DMS53 treated with DMSO at 0.1 percent for 48 hours (cell line): Measurements from ENCODE around the gene SCAMP5.

Source experiments
- DNase-seq: peaks from one replicate; lab custom pipeline; 2025; ENCODE audit not compliant: unreplicated experiment; lab: John Stamatoyannopoulos, UW

SCAMP5 gene

GRCh38 chr15:75067123-75067830 is 71.9 kb downstream of the SCAMP5 start:
- no peak for DNase-seq

DNA sequence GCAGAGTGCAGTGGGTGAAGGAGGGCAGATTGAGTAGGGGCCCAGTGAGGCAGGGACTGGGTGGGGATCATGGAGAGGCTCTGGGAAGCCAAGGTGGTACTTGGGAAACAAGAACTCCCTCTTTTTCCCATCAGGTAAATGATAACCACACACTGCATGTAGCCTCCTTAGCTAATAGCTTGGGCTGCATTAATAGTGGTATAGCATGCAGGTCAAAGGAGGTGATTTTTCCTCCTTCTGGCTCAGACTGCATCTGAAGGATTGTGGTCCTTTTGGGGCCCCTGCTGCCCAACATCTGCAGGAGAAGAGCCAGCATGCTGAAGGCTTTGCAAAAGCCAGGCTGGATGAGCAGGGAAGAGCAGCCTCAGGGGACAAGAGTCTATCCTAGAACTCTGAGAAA is 73.4 kb downstream of the SCAMP5 start:
- no peak for DNase-seq

DNA sequence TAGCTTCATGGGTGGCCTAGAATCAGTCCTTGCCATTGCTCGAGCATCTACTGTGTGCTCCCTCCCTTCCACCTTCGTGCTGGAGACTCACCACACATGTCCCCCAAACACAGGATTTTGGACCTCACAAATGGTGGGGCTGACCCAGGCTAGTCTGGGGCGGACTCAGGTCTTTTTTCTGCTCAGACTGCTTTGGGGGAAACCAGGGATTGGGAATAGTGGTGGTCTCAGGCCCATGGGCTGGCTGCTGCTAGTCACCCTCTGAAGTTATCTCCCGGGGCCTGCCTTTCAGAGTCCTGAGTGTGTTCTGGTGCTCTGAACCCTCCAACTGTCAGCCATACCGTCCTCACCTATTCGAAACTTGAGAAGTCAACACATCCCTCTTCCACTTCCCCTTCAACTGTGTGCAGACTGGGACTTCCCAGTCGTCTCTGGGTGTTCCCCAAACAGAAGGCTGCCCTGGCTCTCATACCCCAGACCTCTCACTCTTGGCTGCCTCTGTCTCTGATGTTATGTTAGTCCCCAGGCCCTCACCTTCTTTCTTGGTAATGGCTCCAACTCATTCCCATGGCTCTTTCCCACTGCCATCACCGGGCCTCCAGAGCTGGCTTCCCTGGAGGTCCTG is 74.0 kb downstream of the SCAMP5 start:
- no peak for DNase-seq

- DNase-seq, result no peak
These were observed 75.3 kb downstream of the SCAMP5 start for GRCh38 chr15:75070674-75071073.
